HCT116 (cell line): Measurements from ENCODE around the gene GRAMD4. TPM values are rescaled to one million over a fixed set of nuclear protein-coding genes. Genes with fewer than 3 reads are reported as not detected.

ENCODE experiments used
- ATAC-seq: fragments of 200-7000 bp; cut with Tn5 transposase; 2 replicates; pipeline ENCODE4 v1.9.1; 2020; ENCODE audit warnings: mild to moderate bottlenecking, moderate library complexity
- BruUV-seq: library from RNA; stranded (reverse); fragments of 400-500 nt; replicated peaks from 2 replicates; lab custom pipeline; 2021; lab: Mats Ljungman, UMichigan
- CTCF ChIA-PET: fragments of 300-600 bp; sonication (Branson Sonifier 250); formaldehyde crosslinking; loops from one replicate; lab custom pipeline; 2021; ENCODE audit warnings: antibody characterized with exemption; lab: Charles Lee
- POLR2A ChIA-PET: fragments of 300-600, 350-600 bp; sonication (Branson Sonifier 250); formaldehyde crosslinking; loops from one replicate; lab custom pipeline; 2021; ENCODE audit warnings: antibody characterized with exemption; lab: Charles Lee
- RAD21 ChIA-PET, 2 experiments: fragments of 300-600 bp; sonication (Branson Sonifier 250); formaldehyde crosslinking; loops; one replicate each; lab custom pipeline; 2023; ENCODE audit warnings: low total read pairs in 2 of 2; ENCODE audit not compliant: uncharacterized antibody in 2 of 2, unreplicated experiment in 2 of 2, low non-redundant PET in 1 of 2; lab: Charles Lee
- DNase-seq: peaks from one replicate; pipeline ENCODE4 v3.0.0-alpha.2; 2010; ENCODE audit warnings: low read depth, low spot score
- H2AFZ ChIP-seq: fragments of 200-600 bp; shearing (Covaris generic), sonication (generic); 2 replicates; pipeline ENCODE4 v1.6.1; 2017; ENCODE audit warnings: low read depth, mixed run types, mixed read lengths, antibody characterized with exemption, low read length; ENCODE audit not compliant: poor library complexity, severe bottlenecking
- H3K27ac ChIP-seq: 2 replicates; pipeline ENCODE4 v1.5.1; 2012; ENCODE audit warnings: low read depth, low read length
- H3K27me3 ChIP-seq: fragments of 200-600 bp; sonication (generic); 2 replicates; pipeline ENCODE4 v1.6.1; 2016; ENCODE audit warnings: mixed run types, low read length, mixed read lengths; ENCODE audit not compliant: insufficient read depth
- H3K36me3 ChIP-seq, 2 experiments: fragments of 200-500 bp in 1 of 2; fragments of 200-600 bp in 1 of 2; sonication (Bioruptor generic) in 1 of 2; sonication (generic) in 1 of 2; 2 replicates each; pipeline versions ENCODE4 v1.5.1 to v1.6.1; 2014 to 2016; ENCODE audit warnings: low read length in 2 of 2, inconsistent platforms in 1 of 2, mixed read lengths in 1 of 2, mixed run types in 1 of 2; ENCODE audit not compliant: insufficient read depth in 2 of 2, control insufficient read depth in 1 of 2
- H3K4me1 ChIP-seq, 2 experiments: fragments of 200-600 bp in 1 of 2; sonication (generic) in 1 of 2; 2 replicates each; pipeline versions ENCODE4 v1.5.1 to v1.6.1; 2012 to 2017; ENCODE audit warnings: low read length in 2 of 2, inconsistent platforms in 1 of 2, mild to moderate bottlenecking in 1 of 2, mixed read lengths in 1 of 2, mixed run types in 1 of 2, moderate library complexity in 1 of 2; ENCODE audit not compliant: insufficient read depth in 2 of 2, control insufficient read depth in 1 of 2
- H3K4me2 ChIP-seq: fragments of 200-600 bp; sonication (generic); 2 replicates; pipeline ENCODE4 v1.6.1; 2017; ENCODE audit warnings: mixed run types, low read length, mixed read lengths
- H3K4me3 ChIP-seq, 2 experiments: fragments of 200-600 bp in 1 of 2; sonication (generic) in 1 of 2; replicated peaks in 1 of 2; 2 replicates each; pipeline ENCODE4 v1.5.1; 2011 to 2016; ENCODE audit warnings: low read length in 2 of 2, control low read depth in 1 of 2, low read depth in 1 of 2, mild to moderate bottlenecking in 1 of 2, mixed read lengths in 1 of 2, mixed run types in 1 of 2
- H3K79me2 ChIP-seq: fragments of 200-600 bp; sonication (generic); 2 replicates; pipeline ENCODE4 v1.6.1; 2017; ENCODE audit warnings: mild to moderate bottlenecking, mixed run types, low read length, moderate library complexity, mixed read lengths; ENCODE audit not compliant: insufficient read depth
- H3K9ac ChIP-seq: fragments of 200-600 bp; sonication (generic); 2 replicates; pipeline ENCODE4 v1.6.1; 2016; ENCODE audit warnings: low read length, mixed read lengths
- H3K9me2 ChIP-seq: fragments of 200-600 bp; sonication (generic), shearing (Covaris generic); 2 replicates; pipeline ENCODE4 v1.6.1; 2017; ENCODE audit warnings: mixed run types, mild to moderate bottlenecking, moderate library complexity; ENCODE audit not compliant: insufficient read depth
- H3K9me3 ChIP-seq, 2 experiments: fragments of 200-500 bp in 1 of 2; fragments of 200-600 bp in 1 of 2; sonication (Bioruptor generic) in 1 of 2; sonication (generic) in 1 of 2; 2 replicates each; pipeline ENCODE4 v1.6.1; 2014 to 2017; ENCODE audit warnings: low read length in 2 of 2, mixed read lengths in 2 of 2, inconsistent platforms in 1 of 2, low read depth in 1 of 2, mild to moderate bottlenecking in 1 of 2, mixed run types in 1 of 2, moderate library complexity in 1 of 2; ENCODE audit not compliant: control insufficient read depth in 1 of 2, insufficient read depth in 1 of 2
- H4K20me1 ChIP-seq: fragments of 200-600 bp; sonication (generic), shearing (Covaris generic); 2 replicates; pipeline ENCODE4 v1.6.1; 2017; ENCODE audit warnings: mixed run types, mild to moderate bottlenecking, moderate library complexity; ENCODE audit not compliant: insufficient read depth
- ATF3 ChIP-seq: IDR thresholded peaks from 2 replicates; pipeline ENCODE4 v1.6.1; 2012
- EGR1 ChIP-seq: IDR thresholded peaks from 2 replicates; pipeline ENCODE4 v1.6.1; 2012; ENCODE audit warnings: low read depth
- ELF1 ChIP-seq: IDR thresholded peaks from 2 replicates; pipeline ENCODE4 v1.6.1; 2012; ENCODE audit warnings: low read depth, borderline replicate concordance
- EZH2 ChIP-seq: fragments of 200-600 bp; sonication (generic); IDR thresholded peaks from 2 replicates; pipeline ENCODE4 v1.6.1; 2017; ENCODE audit warnings: antibody characterized with exemption, mixed run types
- POLR2A ChIP-seq: IDR thresholded peaks from 2 replicates; pipeline ENCODE4 v1.7.0; 2011; ENCODE audit warnings: borderline replicate concordance; ENCODE audit not compliant: insufficient read depth, insufficient read length; ENCODE audit errors: extremely low read depth
- RAD21 ChIP-seq: IDR thresholded peaks from 2 replicates; pipeline ENCODE4 v1.6.1; 2012; ENCODE audit warnings: low read depth, mild to moderate bottlenecking
- TCF7L2 ChIP-seq: IDR thresholded peaks from 2 replicates; pipeline ENCODE4 v1.7.0; 2011; ENCODE audit warnings: borderline replicate concordance, inconsistent platforms; ENCODE audit not compliant: insufficient read depth, insufficient read length; ENCODE audit errors: extremely low read depth
- ZFX ChIP-seq: fragments of 450-650 bp; IDR thresholded peaks from 2 replicates; pipeline ENCODE4 v1.6.1; 2017
- intact Hi-C: fragments of 100-400 bp; cut with micrococcal nuclease; formaldehyde crosslinking; loops from 2 replicates; pipeline ENCODE4 v1.10.0; 2022
- total RNA-seq: library from RNA; stranded (reverse); gene quantifications from one replicate; pipeline ENCODE4 v1.2.1, GENCODE V29; 2021; ENCODE audit not compliant: unreplicated experiment

The GRAMD4 gene
- total RNA-seq, 1 experiment from 2014 or later: 25.8 TPM

- ChIA-PET POLR2A (interaction anchor here (0.8 kb wide), 1 partner anchor 11 kb away, joined by 3 read pairs; no protein-coding TSS in a partner anchor), RAD21 (no interaction called here), CTCF (interaction anchor here (2.1 kb wide), 1 partner anchor 11 kb away, joined by 13 read pairs; no protein-coding TSS in a partner anchor)
- no peaks in the 10 kb centered on the region; a peak in 1 of 4 replicates for H3K9me3 ChIP-seq
- 0 out of 4 replicates have a peak overlapping the region, but pooled peaks of 1 of the 2 experiments have one; percentile 24 for H3K4me3 ChIP-seq
- peaks cover 18% of the 10 kb centered on the region; the same call in 1 of the 2 replicates for H3K79me2 ChIP-seq
- H2AFZ ChIP-seq: no peak overlapping the region
- intact Hi-C loops: no loop called here
- no peaks in the 10 kb centered on the region for H3K27me3 ChIP-seq
- peak overlapping the region; percentile 65; the same call in 1 of the 2 replicates for H3K27ac ChIP-seq
- H3K9ac ChIP-seq: peak overlapping the region; percentile 47
- H3K4me2 ChIP-seq: peak overlapping the region; percentile 75
- no peaks in the 10 kb centered on the region for H3K9me2 ChIP-seq
- no peaks in the 10 kb centered on the region for H4K20me1 ChIP-seq
- peak; percentile 3; the same call in 1 of the 2 replicates for ATAC-seq
- H3K4me1 ChIP-seq: peaks cover 34 to 41% of the 10 kb centered on the region in 2 experiments
- H3K36me3 ChIP-seq: no peaks in the 10 kb centered on the region
- BruUV-seq: no TSS peak
- no peak for DNase-seq
- TF ChIP-seq ELF1 (no peak), ATF3 (no peak), EGR1 (no peak), RAD21 (no peak), TCF7L2 (no peak), POLR2A (no peak), ZFX (no peak), EZH2 (no peak)
Measured at GRCh38 chr22:46574438-46574992, 45.7 kb upstream of the GRAMD4 start.
